Lower lobe of right lung (tissue), 2 donors: Measurements from ENCODE around the gene SLC22A5. TPM values are rescaled to one million over a fixed set of nuclear protein-coding genes. Genes with fewer than 3 reads are reported as not detected.
A peak's percentile ranks its signal among the peaks of the same experiment; 100 is the strongest.

Source experiments
- ATAC-seq, 2 donors: fragments of 200-7000 bp; cut with Tn5 transposase; one replicate each; pipeline ENCODE4 v1.9.1; 2020 to 2022; ENCODE audit warnings: mild to moderate bottlenecking in 2 of 2, moderate library complexity in 2 of 2
- DNase-seq: peaks from one replicate; pipeline ENCODE4 v3.0.0-alpha.2; 2020
- H3K27ac ChIP-seq: fragments of 200-600 bp; one replicate; pipeline ENCODE4 v1.8.0; 2022
- H3K27me3 ChIP-seq: fragments of 200-600 bp; one replicate; pipeline ENCODE4 v1.8.0; 2022; ENCODE audit warnings: low read depth
- H3K36me3 ChIP-seq: fragments of 200-600 bp; one replicate; pipeline ENCODE4 v1.8.0; 2022; ENCODE audit warnings: mild to moderate bottlenecking
- H3K4me1 ChIP-seq: fragments of 200-600 bp; one replicate; pipeline ENCODE4 v1.8.0; 2022
- H3K4me3 ChIP-seq: fragments of 200-600 bp; one replicate; pipeline ENCODE4 v1.8.0; 2022; ENCODE audit warnings: mild to moderate bottlenecking
- H3K9me3 ChIP-seq: fragments of 200-600 bp; one replicate; pipeline ENCODE4 v1.8.0; 2022
- CTCF ChIP-seq: fragments of 200-600 bp; IDR thresholded peaks from one replicate; pipeline ENCODE4 v1.8.0; 2022; ENCODE audit warnings: antibody characterized with exemption, mild to moderate bottlenecking
- intact Hi-C: fragments of 100-400 bp; cut with DNase I; formaldehyde crosslinking; loops from one replicate; pipeline ENCODE4 v1.11.0; 2022
- total RNA-seq: library from RNA; stranded (reverse); fragmentation: NEBNext Ultra II Directional; extraction: Animal tissue kit (Norgen Biotek cat#: 25700); gene quantifications from one replicate; pipeline ENCODE4 v1.2.1, GENCODE V29; 2021
- donor health status: DM: no; HTN: yes; CAD: no; lungs with severe emphysema.

The SLC22A5 gene
- total RNA-seq, 1 donor from 2014 or later = 12.6 TPM

- H3K4me1 ChIP-seq = peaks cover 96% of the 10 kb centered on the region
- no peak for ATAC-seq
Measured at GRCh38 chr5:132416306-132417009, 46.9 kb downstream of the SLC22A5 start.

GRCh38 chr5:132417010-132417439 lies 47.5 kb downstream of the SLC22A5 start:
- peak overlapping the region; percentile 59 for H3K27ac ChIP-seq
- intact Hi-C loops = no loop called here
- ATAC-seq = no peak

More at GRCh38 chr5:132416306-132417009, 46.9 kb downstream of the SLC22A5 start:
- no peak for DNase-seq
- Histone ChIP-seq H3K9me3 (no peaks in the 10 kb centered on the region), H3K36me3 (peaks cover 8% of the 10 kb centered on the region), H3K27ac (peak overlapping the region; percentile 59), H3K27me3 (no peaks in the 10 kb centered on the region), H3K4me3 (no peak overlapping the region)
- TF ChIP-seq CTCF = no peak
- intact Hi-C loops = no loop called here

GRCh38 chr5:132417461-132417860 lies 48.0 kb downstream of the SLC22A5 start:
- Histone ChIP-seq H3K9me3 (no peaks in the 10 kb centered on the region), H3K4me3 (no peak overlapping the region), H3K27ac (peak overlapping the region; percentile 59), H3K36me3 (peaks cover 8% of the 10 kb centered on the region), H3K27me3 (no peaks in the 10 kb centered on the region), H3K4me1 (peaks cover 96% of the 10 kb centered on the region)
- TF ChIP-seq CTCF = no peak
- DNase-seq (no peak), ATAC-seq (no peak)
- intact Hi-C loops = no loop called here

More at GRCh38 chr5:132417010-132417439, 47.5 kb downstream of the SLC22A5 start:
- Histone ChIP-seq H3K4me3 (no peak overlapping the region), H3K4me1 (peaks cover 96% of the 10 kb centered on the region), H3K27me3 (no peaks in the 10 kb centered on the region), H3K9me3 (no peaks in the 10 kb centered on the region), H3K36me3 (peaks cover 8% of the 10 kb centered on the region)
- TF ChIP-seq CTCF = no peak
- no peak for DNase-seq

- no peak overlapping the region for H3K4me3 ChIP-seq
- TF ChIP-seq CTCF = no peak
- H3K27ac ChIP-seq = peak overlapping the region; percentile 89
- no peaks in the 10 kb centered on the region for H3K9me3 ChIP-seq
- intact Hi-C loops = no loop called here
- no peak for ATAC-seq
- no peaks in the 10 kb centered on the region for H3K27me3 ChIP-seq
- H3K36me3 ChIP-seq = peaks cover 11% of the 10 kb centered on the region
- H3K4me1 ChIP-seq = peaks cover 96% of the 10 kb centered on the region
- DNase-seq = no peak
Measured at GRCh38 chr5:132417889-132418485, 48.5 kb downstream of the SLC22A5 start.

- TF ChIP-seq CTCF = no peak
- intact Hi-C loops = no loop called here
- ATAC-seq = no peak
- peak overlapping the region; percentile 89 for H3K27ac ChIP-seq
- peaks cover 96% of the 10 kb centered on the region for H3K4me1 ChIP-seq
- no peak for DNase-seq
- H3K27me3 ChIP-seq = no peaks in the 10 kb centered on the region
- H3K4me3 ChIP-seq = no peak overlapping the region
- H3K9me3 ChIP-seq = no peaks in the 10 kb centered on the region
- peaks cover 17% of the 10 kb centered on the region for H3K36me3 ChIP-seq
Measured at GRCh38 chr5:132418881-132419280, 49.4 kb downstream of the SLC22A5 start.
